Osteocyte (in vitro differentiated cells): Measurements from ENCODE around the gene CTXN1. TPM values are rescaled to one million over a fixed set of nuclear protein-coding genes. Genes with fewer than 3 reads are reported as not detected.
"Not testable (repeated sequence)": the region's sequence is repeated elsewhere in the genome, so short reads cannot be mapped to it uniquely, and the experiment has no call there.

ENCODE experiments used
- DNase-seq: peaks from one replicate; pipeline ENCODE4 v3.0.0; 2021; ENCODE audit warnings: mixed read lengths; ENCODE audit not compliant: unreplicated experiment; ENCODE audit errors: extremely low spot score
- H3K27ac Mint-ChIP-seq: one replicate; pipeline ENCODE4 v1.8.0; 2021; ENCODE audit warnings: mild to moderate bottlenecking, mixed read lengths; ENCODE audit not compliant: unreplicated experiment
- H3K27me3 Mint-ChIP-seq: one replicate; pipeline ENCODE4 v1.8.0; 2021; ENCODE audit warnings: mixed read lengths; ENCODE audit not compliant: unreplicated experiment
- H3K36me3 Mint-ChIP-seq: one replicate; pipeline ENCODE4 v1.8.0; 2021; ENCODE audit warnings: mixed read lengths; ENCODE audit not compliant: unreplicated experiment
- H3K4me1 Mint-ChIP-seq: one replicate; pipeline ENCODE4 v1.8.0; 2021; ENCODE audit warnings: mixed read lengths; ENCODE audit not compliant: unreplicated experiment
- H3K4me3 Mint-ChIP-seq: one replicate; pipeline ENCODE4 v1.8.0; 2021; ENCODE audit warnings: mild to moderate bottlenecking, moderate library complexity, mixed read lengths; ENCODE audit not compliant: unreplicated experiment
- H3K9me3 Mint-ChIP-seq: one replicate; pipeline ENCODE4 v1.8.0; 2021; ENCODE audit warnings: mixed read lengths; ENCODE audit not compliant: unreplicated experiment
- CTCF ChIP-seq: fragments of 200-600 bp; sonication (generic); IDR thresholded peaks from 2 replicates; pipeline ENCODE4 v1.5.0; 2021; ENCODE audit warnings: antibody characterized with exemption, mild to moderate bottlenecking, moderate library complexity
- total RNA-seq: library from RNA; stranded (reverse); gene quantifications from 2 replicates; pipeline ENCODE4 v1.2.1, GENCODE V29; 2021

The CTXN1 gene
- total RNA-seq, 1 donor from 2014 or later: 28.8 TPM

- TF ChIP-seq CTCF: no peak
- no peaks in the 10 kb centered on the region for H3K27me3 Mint-ChIP-seq
- no peaks in the 10 kb centered on the region for H3K9me3 Mint-ChIP-seq
- no peak overlapping the region for H3K27ac Mint-ChIP-seq
- peaks cover 5% of the 10 kb centered on the region for H3K36me3 Mint-ChIP-seq
- DNase-seq: no peak
- H3K4me3 Mint-ChIP-seq: no peak overlapping the region
- H3K4me1 Mint-ChIP-seq: peaks cover 14% of the 10 kb centered on the region
Observed at GRCh38 chr19:7899751-7900378, 26.1 kb downstream of the CTXN1 start.

GRCh38 chr19:7898967-7899366, 27.0 kb downstream of the CTXN1 start:
- H3K27ac Mint-ChIP-seq: no peak overlapping the region
- H3K27me3 Mint-ChIP-seq: no peaks in the 10 kb centered on the region
- peaks cover 8% of the 10 kb centered on the region for H3K4me1 Mint-ChIP-seq
- H3K4me3 Mint-ChIP-seq: no peak overlapping the region
- no peaks in the 10 kb centered on the region for H3K9me3 Mint-ChIP-seq
- H3K36me3 Mint-ChIP-seq: peaks cover 5% of the 10 kb centered on the region
- no peak for DNase-seq
- TF ChIP-seq CTCF: no peak

- H3K4me1 Mint-ChIP-seq: no peaks in the 10 kb centered on the region
- H3K27me3 Mint-ChIP-seq: no peaks in the 10 kb centered on the region
- H3K9me3 Mint-ChIP-seq: no peaks in the 10 kb centered on the region
- no peak overlapping the region for H3K4me3 Mint-ChIP-seq
- H3K36me3 Mint-ChIP-seq: peaks cover 5% of the 10 kb centered on the region
- TF ChIP-seq CTCF: no peak
- H3K27ac Mint-ChIP-seq: no peak overlapping the region
- no peak for DNase-seq
Observed at GRCh38 chr19:7897292-7897691, 28.6 kb downstream of the CTXN1 start.

GRCh38 chr19:7895565-7895964, 30.4 kb downstream of the CTXN1 start:
- no peak overlapping the region for H3K27ac Mint-ChIP-seq
- DNase-seq: no peak
- no peaks in the 10 kb centered on the region for H3K9me3 Mint-ChIP-seq
- H3K4me1 Mint-ChIP-seq: peaks cover 6% of the 10 kb centered on the region
- no peak for TF ChIP-seq CTCF
- H3K36me3 Mint-ChIP-seq: peaks cover 5% of the 10 kb centered on the region
- H3K4me3 Mint-ChIP-seq: no peak overlapping the region
- H3K27me3 Mint-ChIP-seq: no peaks in the 10 kb centered on the region

GRCh38 chr19:7894612-7895309, 31.2 kb downstream of the CTXN1 start:
- H3K4me3 Mint-ChIP-seq: no peak overlapping the region
- no peak for DNase-seq
- no peak for TF ChIP-seq CTCF
- H3K36me3 Mint-ChIP-seq: peaks cover 5% of the 10 kb centered on the region
- peaks cover 6% of the 10 kb centered on the region for H3K4me1 Mint-ChIP-seq
- no peaks in the 10 kb centered on the region for H3K27me3 Mint-ChIP-seq
- H3K27ac Mint-ChIP-seq: no peak overlapping the region
- no peaks in the 10 kb centered on the region for H3K9me3 Mint-ChIP-seq

GRCh38 chr19:7893362-7894101, 32.4 kb downstream of the CTXN1 start:
- not testable (repeated sequence) for H3K4me3 Mint-ChIP-seq, H3K36me3 Mint-ChIP-seq, H3K27ac Mint-ChIP-seq, DNase-seq, H3K27me3 Mint-ChIP-seq, H3K9me3 Mint-ChIP-seq
- peaks cover 10% of the 10 kb centered on the region for H3K4me1 Mint-ChIP-seq
